Hypothalamus (tissue), 51 donors: ENCODE data around the gene TCP11.

Experiments used
- DNase-seq, 51 donors: peaks; one replicate each; lab custom pipeline; 2025; lab: John Stamatoyannopoulos, UW

Gene TCP11

GRCh38 chr6:35068644-35069043, 72.5 kb downstream of the TCP11 start:
- no peak for DNase-seq

- no peak for DNase-seq
Observed at GRCh38 chr6:35068206-35068605, 72.9 kb downstream of the TCP11 start.
